Activated T-cell treated with anti-CD3 and anti-CD28 coated beads for 24 hours (primary cell): Measurements from ENCODE around the gene TNFRSF17.
"Not testable (repeated sequence)": the region's sequence is repeated elsewhere in the genome, so short reads cannot be mapped to it uniquely, and the experiment has no call there.

ENCODE experiments used
- DNase-seq: peaks from one replicate; pipeline ENCODE4 v3.0.0-alpha.2; 2020; ENCODE audit warnings: low read depth

TNFRSF17 gene

GRCh38 chr16:11964761-11965551 is at the start of gene TNFRSF17:
TNFRSF17 (plus strand) TSS chr16:11965210; CDS start chr16:11965325, 115 bp downstream.
- DNase-seq: no peak

- peak; percentile 100 for DNase-seq
Measured at GRCh38 chr16:11915644-11916523, 49.1 kb upstream of the TNFRSF17 start, which contains the start of gene GSPT1. GSPT1 (minus strand) TSS chr16:11915956; CDS start chr16:11915720, 236 bp downstream.

GRCh38 chr16:11916524-11917285 is 48.3 kb upstream of the TNFRSF17 start:
- DNase-seq: no peak

- not testable (repeated sequence) for DNase-seq
Measured at GRCh38 chr16:11924046-11924445, 41.0 kb upstream of the TNFRSF17 start.

- DNase-seq: not testable (repeated sequence)
Measured at GRCh38 chr16:11927350-11927749, 37.7 kb upstream of the TNFRSF17 start.

- not testable (repeated sequence) for DNase-seq
Measured at GRCh38 chr16:11941945-11942344, 23.1 kb upstream of the TNFRSF17 start, which contains the start of gene NPIPB2. NPIPB2 (minus strand) TSS chr16:11942045; CDS start chr16:11942045, 0 bp downstream.

GRCh38 chr16:11946433-11946832 is 18.6 kb upstream of the TNFRSF17 start:
- no peak for DNase-seq

- no peak for DNase-seq
Measured at GRCh38 chr16:11948819-11949218, 16.2 kb upstream of the TNFRSF17 start.

- no peak for DNase-seq
Measured at GRCh38 chr16:11949527-11949926, 15.5 kb upstream of the TNFRSF17 start.

- no peak for DNase-seq
Measured at GRCh38 chr16:11950388-11950787, 14.6 kb upstream of the TNFRSF17 start.

- DNase-seq: not testable (repeated sequence)
Measured at GRCh38 chr16:11953576-11953975, 11.4 kb upstream of the TNFRSF17 start.

- DNase-seq: no peak
Measured at GRCh38 chr16:11955713-11956123, 9.3 kb upstream of the TNFRSF17 start.

- DNase-seq: no peak
Measured at GRCh38 chr16:11956558-11956957, 8.5 kb upstream of the TNFRSF17 start.

GRCh38 chr16:11957591-11958395 is 7.2 kb upstream of the TNFRSF17 start:
- no peak for DNase-seq

- not testable (repeated sequence) for DNase-seq
Measured at GRCh38 chr16:11962457-11962856, 2.6 kb upstream of the TNFRSF17 start.

- DNase-seq: not testable (repeated sequence)
Measured at GRCh38 chr16:11962978-11963377, 2.0 kb upstream of the TNFRSF17 start.

- DNase-seq: no peak
Measured at GRCh38 chr16:11963706-11964105, 1.3 kb upstream of the TNFRSF17 start.

GRCh38 chr16:11966173-11966572 is 1.2 kb downstream of the TNFRSF17 start:
- no peak for DNase-seq

- no peak for DNase-seq
Measured at GRCh38 chr16:11967195-11967911, 2.3 kb downstream of the TNFRSF17 start.

- DNase-seq: no peak
Measured at GRCh38 chr16:11968577-11968976, 3.6 kb downstream of the TNFRSF17 start.
